ENCODE data around the gene LIMS2.

DNA sequence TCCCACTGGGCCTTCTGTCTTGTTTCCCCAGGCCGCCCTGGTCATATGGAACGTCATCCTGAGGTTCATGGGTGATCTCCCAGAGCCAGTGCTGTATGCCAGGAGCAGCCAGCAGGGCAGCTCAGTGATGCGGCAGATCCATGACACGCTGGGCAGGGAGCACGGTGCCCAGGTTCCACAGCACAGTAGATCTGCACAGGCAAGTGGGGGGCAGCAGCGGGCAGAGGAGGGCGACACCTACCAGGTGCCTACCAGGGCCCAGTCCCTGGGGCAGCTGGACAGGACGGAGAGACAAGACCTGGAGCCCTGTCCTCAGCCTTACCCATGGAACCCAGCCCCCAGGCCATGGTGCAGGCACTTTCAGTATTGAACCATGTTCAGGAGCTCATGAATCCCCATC, 65.5 kb downstream of the LIMS2 start:
- TF ChIP-seq, protein P1, sequence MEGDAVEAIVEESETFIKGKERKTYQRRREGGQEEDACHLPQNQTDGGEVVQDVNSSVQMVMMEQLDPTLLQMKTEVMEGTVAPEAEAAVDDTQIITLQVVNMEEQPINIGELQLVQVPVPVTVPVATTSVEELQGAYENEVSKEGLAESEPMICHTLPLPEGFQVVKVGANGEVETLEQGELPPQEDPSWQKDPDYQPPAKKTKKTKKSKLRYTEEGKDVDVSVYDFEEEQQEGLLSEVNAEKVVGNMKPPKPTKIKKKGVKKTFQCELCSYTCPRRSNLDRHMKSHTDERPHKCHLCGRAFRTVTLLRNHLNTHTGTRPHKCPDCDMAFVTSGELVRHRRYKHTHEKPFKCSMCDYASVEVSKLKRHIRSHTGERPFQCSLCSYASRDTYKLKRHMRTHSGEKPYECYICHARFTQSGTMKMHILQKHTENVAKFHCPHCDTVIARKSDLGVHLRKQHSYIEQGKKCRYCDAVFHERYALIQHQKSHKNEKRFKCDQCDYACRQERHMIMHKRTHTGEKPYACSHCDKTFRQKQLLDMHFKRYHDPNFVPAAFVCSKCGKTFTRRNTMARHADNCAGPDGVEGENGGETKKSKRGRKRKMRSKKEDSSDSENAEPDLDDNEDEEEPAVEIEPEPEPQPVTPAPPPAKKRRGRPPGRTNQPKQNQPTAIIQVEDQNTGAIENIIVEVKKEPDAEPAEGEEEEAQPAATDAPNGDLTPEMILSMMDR (IDR thresholded peaks at IDR 0.05), result no peak
- TF ChIP-seq POLR2AphosphoS5 (IDR thresholded peaks at IDR 0.05), result no peak
- TF ChIP-seq POLR2A (IDR thresholded peaks at IDR 0.05; ENCODE audit: low read depth), result no peak
- no peak for TF ChIP-seq EP300 (IDR thresholded peaks at IDR 0.05)
